Measurements from ENCODE around the gene TNFAIP2.

The TNFAIP2 gene

GRCh38 chr14:103127861-103128598 is 4.8 kb downstream of the TNFAIP2 start:
- Histone ChIP-seq H3K9ac (no peak overlapping the region), H3K36me3 (ENCODE audit: insufficient read depth) (no peaks in the 10 kb centered on the region), H3K79me2 (ENCODE audit: insufficient read depth, low read depth) (no peaks in the 10 kb centered on the region), H2AFZ (ENCODE audit: low read depth) (no peak overlapping the region), H3K4me2 (no peak overlapping the region), H3K4me3 (IDR thresholded peaks at IDR 0.05; ENCODE audit: insufficient read depth, low read depth, low read length) (no peak overlapping the region), H3K4me1 (ENCODE audit: low read depth, poor library complexity, severe bottlenecking) (no peaks in the 10 kb centered on the region), H3K27me3 (ENCODE audit: insufficient read depth, low read depth) (no peaks in the 10 kb centered on the region), H4K20me1 (ENCODE audit: insufficient read depth) (no peaks in the 10 kb centered on the region), H3K27ac (no peak overlapping the region)
- no peak for TF ChIP-seq CTCF (conservative IDR thresholded peaks at IDR 0.05; ENCODE audit: low read depth, low read length)

GRCh38 chr14:103128631-103129300 is 5.5 kb downstream of the TNFAIP2 start:
- Histone ChIP-seq H3K4me2 (no peak overlapping the region), H3K79me2 (ENCODE audit: insufficient read depth, low read depth) (no peaks in the 10 kb centered on the region), H3K27me3 (ENCODE audit: insufficient read depth, low read depth) (no peaks in the 10 kb centered on the region), H3K4me3 (IDR thresholded peaks at IDR 0.05; ENCODE audit: insufficient read depth, low read depth, low read length) (no peak overlapping the region), H3K36me3 (ENCODE audit: insufficient read depth) (no peaks in the 10 kb centered on the region), H2AFZ (ENCODE audit: low read depth) (no peak overlapping the region), H3K4me1 (ENCODE audit: low read depth, poor library complexity, severe bottlenecking) (no peaks in the 10 kb centered on the region), H4K20me1 (ENCODE audit: insufficient read depth) (no peaks in the 10 kb centered on the region), H3K27ac (no peak overlapping the region), H3K9ac (no peak overlapping the region)
- TF ChIP-seq CTCF (conservative IDR thresholded peaks at IDR 0.05; ENCODE audit: low read depth, low read length) = no peak

- Histone ChIP-seq H3K36me3 (ENCODE audit: insufficient read depth) (no peaks in the 10 kb centered on the region), H3K9ac (no peak overlapping the region), H3K79me2 (ENCODE audit: insufficient read depth, low read depth) (no peaks in the 10 kb centered on the region), H3K27me3 (ENCODE audit: insufficient read depth, low read depth) (no peaks in the 10 kb centered on the region), H3K4me1 (ENCODE audit: low read depth, poor library complexity, severe bottlenecking) (no peaks in the 10 kb centered on the region), H3K4me2 (no peak overlapping the region), H3K27ac (no peak overlapping the region), H2AFZ (ENCODE audit: low read depth) (no peak overlapping the region), H3K4me3 (IDR thresholded peaks at IDR 0.05; ENCODE audit: insufficient read depth, low read depth, low read length) (no peak overlapping the region), H4K20me1 (ENCODE audit: insufficient read depth) (no peaks in the 10 kb centered on the region)
- TF ChIP-seq CTCF (conservative IDR thresholded peaks at IDR 0.05; ENCODE audit: low read depth, low read length) = no peak
Observed at GRCh38 chr14:103129301-103130016, 6.2 kb downstream of the TNFAIP2 start.

DNA sequence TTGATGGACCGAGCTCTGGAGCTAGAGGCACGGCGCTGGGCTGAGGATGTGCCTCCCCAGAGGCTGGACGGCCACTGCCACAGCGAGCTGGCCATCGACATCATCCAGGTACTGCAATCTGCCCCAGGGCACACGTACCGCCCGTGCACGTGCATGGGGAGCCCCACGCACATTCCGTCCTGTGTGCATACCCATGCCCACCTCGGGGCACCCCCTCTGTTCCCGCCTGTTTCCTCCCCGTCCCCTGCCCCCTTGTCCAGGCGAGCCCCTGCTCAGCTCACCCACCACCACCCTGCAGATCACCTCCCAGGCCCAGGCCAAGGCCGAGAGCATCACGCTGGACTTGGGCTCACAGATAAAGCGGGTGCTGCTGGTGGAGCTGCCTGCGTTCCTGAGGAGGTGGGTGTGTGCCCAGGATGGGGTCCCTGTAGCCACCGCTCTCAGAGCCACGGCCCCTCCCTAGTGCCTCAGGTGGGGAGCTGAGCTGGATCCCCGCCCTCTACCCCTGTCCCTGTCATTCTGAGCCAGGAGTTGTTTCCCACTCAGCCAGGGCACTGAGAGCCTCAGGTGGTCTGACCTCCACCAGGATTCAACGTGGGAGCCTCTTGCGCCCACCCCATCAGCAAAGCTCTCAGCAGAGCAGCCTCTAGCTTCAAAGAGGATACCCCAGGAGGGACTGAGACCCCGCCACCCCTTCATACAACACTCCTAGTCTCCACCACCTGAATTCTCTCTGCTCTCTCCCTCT is 6.9 kb downstream of the TNFAIP2 start:
- Histone ChIP-seq H3K4me3 (IDR thresholded peaks at IDR 0.05; ENCODE audit: insufficient read depth, low read depth, low read length) (no peak overlapping the region), H3K9ac (no peak overlapping the region), H2AFZ (ENCODE audit: low read depth) (no peak overlapping the region), H4K20me1 (ENCODE audit: insufficient read depth) (no peaks in the 10 kb centered on the region), H3K4me1 (ENCODE audit: low read depth, poor library complexity, severe bottlenecking) (no peaks in the 10 kb centered on the region), H3K4me2 (no peak overlapping the region), H3K36me3 (ENCODE audit: insufficient read depth) (no peaks in the 10 kb centered on the region), H3K79me2 (ENCODE audit: insufficient read depth, low read depth) (no peaks in the 10 kb centered on the region), H3K27me3 (ENCODE audit: insufficient read depth, low read depth) (no peaks in the 10 kb centered on the region), H3K27ac (no peak overlapping the region)
- no peak for TF ChIP-seq CTCF (conservative IDR thresholded peaks at IDR 0.05; ENCODE audit: low read depth, low read length)

Measured in KMS-11 (cell line).